C4-2B (cell line): ENCODE measurements around the gene JOSD1.

Experiments
- ZFX ChIP-seq: fragments of 450-650 bp; IDR thresholded peaks from 2 replicates; pipeline ENCODE4 v1.6.1; 2017
- TF ChIP-seq, protein P1 (sequence below): fragments of 450-650 bp; conservative IDR thresholded peaks from 2 replicates; pipeline ENCODE4 v1.5.1; 2017; ENCODE audit warnings: mild to moderate bottlenecking

- TF ChIP-seq ZFX: no peak
- TF ChIP-seq, protein P1, sequence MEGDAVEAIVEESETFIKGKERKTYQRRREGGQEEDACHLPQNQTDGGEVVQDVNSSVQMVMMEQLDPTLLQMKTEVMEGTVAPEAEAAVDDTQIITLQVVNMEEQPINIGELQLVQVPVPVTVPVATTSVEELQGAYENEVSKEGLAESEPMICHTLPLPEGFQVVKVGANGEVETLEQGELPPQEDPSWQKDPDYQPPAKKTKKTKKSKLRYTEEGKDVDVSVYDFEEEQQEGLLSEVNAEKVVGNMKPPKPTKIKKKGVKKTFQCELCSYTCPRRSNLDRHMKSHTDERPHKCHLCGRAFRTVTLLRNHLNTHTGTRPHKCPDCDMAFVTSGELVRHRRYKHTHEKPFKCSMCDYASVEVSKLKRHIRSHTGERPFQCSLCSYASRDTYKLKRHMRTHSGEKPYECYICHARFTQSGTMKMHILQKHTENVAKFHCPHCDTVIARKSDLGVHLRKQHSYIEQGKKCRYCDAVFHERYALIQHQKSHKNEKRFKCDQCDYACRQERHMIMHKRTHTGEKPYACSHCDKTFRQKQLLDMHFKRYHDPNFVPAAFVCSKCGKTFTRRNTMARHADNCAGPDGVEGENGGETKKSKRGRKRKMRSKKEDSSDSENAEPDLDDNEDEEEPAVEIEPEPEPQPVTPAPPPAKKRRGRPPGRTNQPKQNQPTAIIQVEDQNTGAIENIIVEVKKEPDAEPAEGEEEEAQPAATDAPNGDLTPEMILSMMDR: no peak
Measured at GRCh38 chr22:38699784-38700183, 959 bp downstream of the JOSD1 start.
